GM19467 (cell line): ENCODE results near the gene BICD1.

ENCODE experiments used
- ATAC-seq: cut with Tn5 transposase; IDR thresholded peaks from one replicate; pipeline ENCODE4 v1.9.1; 2021; ENCODE audit warnings: mild to moderate bottlenecking, moderate library complexity; ENCODE audit not compliant: unreplicated experiment

BICD1 gene

GRCh38 chr12:32139064-32139421 lies 32.4 kb downstream of the BICD1 start:
- peak; percentile 81 for ATAC-seq

GRCh38 chr12:32140877-32141276 lies 34.2 kb downstream of the BICD1 start:
- ATAC-seq: no peak

GRCh38 chr12:32145096-32145495 lies 38.4 kb downstream of the BICD1 start:
- ATAC-seq: no peak

- ATAC-seq: no peak
Measured at GRCh38 chr12:32146074-32146873, 39.6 kb downstream of the BICD1 start.

GRCh38 chr12:32148372-32148771 lies 41.7 kb downstream of the BICD1 start:
- ATAC-seq: no peak

GRCh38 chr12:32149489-32149888 lies 42.8 kb downstream of the BICD1 start:
- no peak for ATAC-seq

- no peak for ATAC-seq
Measured at GRCh38 chr12:32151086-32151485, 44.4 kb downstream of the BICD1 start.

GRCh38 chr12:32151552-32151951 lies 44.9 kb downstream of the BICD1 start:
- no peak for ATAC-seq

GRCh38 chr12:32155041-32155440 lies 48.4 kb downstream of the BICD1 start:
- no peak for ATAC-seq

- no peak for ATAC-seq
Measured at GRCh38 chr12:32155961-32156529, 49.4 kb downstream of the BICD1 start.

GRCh38 chr12:32158525-32158924 lies 51.9 kb downstream of the BICD1 start:
- no peak for ATAC-seq

GRCh38 chr12:32159381-32159780 lies 52.7 kb downstream of the BICD1 start:
- no peak for ATAC-seq

- no peak for ATAC-seq
Measured at GRCh38 chr12:32159925-32160324, 53.3 kb downstream of the BICD1 start.

GRCh38 chr12:32161058-32161457 lies 54.4 kb downstream of the BICD1 start:
- no peak for ATAC-seq

GRCh38 chr12:32163596-32163995 lies 56.9 kb downstream of the BICD1 start:
- ATAC-seq: no peak

GRCh38 chr12:32166510-32166909 lies 59.9 kb downstream of the BICD1 start:
- no peak for ATAC-seq

GRCh38 chr12:32170437-32170998 lies 63.9 kb downstream of the BICD1 start:
- no peak for ATAC-seq

- no peak for ATAC-seq
Measured at GRCh38 chr12:32171211-32171610, 64.6 kb downstream of the BICD1 start.

GRCh38 chr12:32176606-32177005 lies 70.0 kb downstream of the BICD1 start:
- ATAC-seq: no peak

- ATAC-seq: no peak
Measured at GRCh38 chr12:32178341-32179010, 71.8 kb downstream of the BICD1 start.

GRCh38 chr12:32179011-32179395 lies 72.4 kb downstream of the BICD1 start:
- ATAC-seq: no peak
